ENCODE measurements around the gene PPM1H.
"Not testable (repeated sequence)": the region's sequence is repeated elsewhere in the genome, so short reads cannot be mapped to it uniquely, and the experiment has no call there.

Gene PPM1H

GRCh38 chr12:62668782-62669181 lies 266.2 kb downstream of the PPM1H start:
- DNase-seq = no peak

- DNase-seq = not testable (repeated sequence)
Observed at GRCh38 chr12:62664951-62665350, 270.0 kb downstream of the PPM1H start.

- DNase-seq = no peak
Observed at GRCh38 chr12:62660756-62661155, 274.2 kb downstream of the PPM1H start.

GRCh38 chr12:62659453-62660295 lies 275.3 kb downstream of the PPM1H start:
- no peak for DNase-seq

GRCh38 chr12:62658910-62659309 lies 276.0 kb downstream of the PPM1H start:
- no peak for DNase-seq

- no peak for DNase-seq
Observed at GRCh38 chr12:62657363-62657632, 277.7 kb downstream of the PPM1H start.

- DNase-seq = no peak
Observed at GRCh38 chr12:62656591-62657362, 278.2 kb downstream of the PPM1H start.

GRCh38 chr12:62655666-62656151 lies 279.2 kb downstream of the PPM1H start:
- DNase-seq = no peak

- no peak for DNase-seq
Observed at GRCh38 chr12:62654326-62655241, 280.4 kb downstream of the PPM1H start.

GRCh38 chr12:62653740-62654139 lies 281.2 kb downstream of the PPM1H start:
- DNase-seq = no peak

- DNase-seq = no peak
Observed at GRCh38 chr12:62653304-62653703, 281.6 kb downstream of the PPM1H start.

GRCh38 chr12:62651138-62651537 lies 283.8 kb downstream of the PPM1H start:
- no peak for DNase-seq

- no peak for DNase-seq
Observed at GRCh38 chr12:62649412-62650138, 285.4 kb downstream of the PPM1H start.

- DNase-seq = no peak
Observed at GRCh38 chr12:62647586-62647985, 287.4 kb downstream of the PPM1H start.

- DNase-seq = no peak
Observed at GRCh38 chr12:62646566-62646965, 288.4 kb downstream of the PPM1H start.

GRCh38 chr12:62643486-62643885 lies 291.5 kb downstream of the PPM1H start:
- no peak for DNase-seq

GRCh38 chr12:62642486-62642885 lies 292.5 kb downstream of the PPM1H start:
- DNase-seq = no peak

- no peak for DNase-seq
Observed at GRCh38 chr12:62640910-62641448, 294.0 kb downstream of the PPM1H start.

GRCh38 chr12:62637679-62638078 lies 297.3 kb downstream of the PPM1H start:
- no peak for DNase-seq

- DNase-seq = no peak
Observed at GRCh38 chr12:62635649-62636048, 299.3 kb downstream of the PPM1H start.

GRCh38 chr12:62632411-62632918 lies 302.5 kb downstream of the PPM1H start:
- no peak for DNase-seq
